HepG2 (cell line): ENCODE data around the gene SLC38A2. TPM values are rescaled to one million over a fixed set of nuclear protein-coding genes. Genes with fewer than 3 reads are reported as not detected.

ENCODE experiments used
- CENPX ChIP-seq: sonication (generic); formaldehyde crosslinking; IDR thresholded peaks from 2 replicates; pipeline ENCODE4 v1.9.0; 2021; ENCODE audit warnings: mild to moderate bottlenecking, missing genetic modification reagents, moderate library complexity
- ETS1 ChIP-seq: sonication (generic); formaldehyde crosslinking; IDR thresholded peaks from 2 replicates; pipeline ENCODE4 v1.4.0; 2020; ENCODE audit warnings: missing genetic modification reagents
- ISX ChIP-seq: sonication (generic); formaldehyde crosslinking; conservative IDR thresholded peaks from 2 replicates; pipeline ENCODE4 v1.5.0; 2020; ENCODE audit warnings: missing genetic modification reagents
- MATR3 ChIP-seq: sonication (generic); formaldehyde crosslinking; IDR thresholded peaks from 2 replicates; pipeline ENCODE4 v1.4.0; 2020; ENCODE audit warnings: missing genetic modification reagents
- MTF2 ChIP-seq: sonication (generic); formaldehyde crosslinking; IDR thresholded peaks from 2 replicates; pipeline ENCODE4 v1.5.0; 2020; ENCODE audit warnings: missing genetic modification reagents, borderline replicate concordance
- PCBP2 ChIP-seq: fragments of 200-400 bp; formaldehyde crosslinking; optimal IDR thresholded peaks from 2 replicates; pipeline ENCODE3; 2018; ENCODE audit warnings: low read length, low read depth; ENCODE audit not compliant: poor library complexity, severe bottlenecking
- POLR2A ChIP-seq, 2 experiments: IDR thresholded peaks; 2 replicates each; pipeline ENCODE4 v1.6.1; 2011; ENCODE audit warnings: low read depth in 2 of 2, low read length in 2 of 2, mild to moderate bottlenecking in 1 of 2, moderate library complexity in 1 of 2; ENCODE audit not compliant: insufficient read depth in 1 of 2
- SP140L ChIP-seq: sonication (generic); formaldehyde crosslinking; IDR thresholded peaks from 2 replicates; pipeline ENCODE4 v1.4.0; 2020; ENCODE audit warnings: missing genetic modification reagents, borderline replicate concordance
- YY1 ChIP-seq: IDR thresholded peaks from 2 replicates; pipeline ENCODE4 v1.6.1; 2011; ENCODE audit warnings: low read length, low read depth, moderate library complexity, mild to moderate bottlenecking; ENCODE audit not compliant: insufficient read depth, insufficient replicate concordance
- ZMYM2 ChIP-seq: sonication (generic); formaldehyde crosslinking; IDR thresholded peaks from 2 replicates; pipeline ENCODE4 v1.8.0; 2022; ENCODE audit warnings: mild to moderate bottlenecking, missing genetic modification reagents
- ZNF468 ChIP-seq: sonication (generic); formaldehyde crosslinking; IDR thresholded peaks from 2 replicates; pipeline ENCODE4 v1.8.0; 2022; ENCODE audit warnings: mild to moderate bottlenecking, moderate library complexity, missing genetic modification reagents
- ZNF609 ChIP-seq: sonication (generic); formaldehyde crosslinking; IDR thresholded peaks from 2 replicates; pipeline ENCODE4 v1.4.0; 2020; ENCODE audit warnings: mild to moderate bottlenecking, missing genetic modification reagents, borderline replicate concordance
- polyA plus RNA-seq, 8 experiments: library from polyadenylated mRNA; depleted of rRNA in 3 of 8; stranded (reverse) in 7 of 8; unstranded in 1 of 8; fragments of >200 nt; fragmentation: Illumina TruSeq in 4 of 8; extraction: Trizol in 4 of 8; gene quantifications; 2 replicates each; pipeline versions ENCODE4 v1.2.1 to v1.2.3, GENCODE V29; 2011 to 2016; ENCODE audit warnings: low read depth in 4 of 8, missing spikeins in 1 of 8, mixed read lengths in 1 of 8; ENCODE audit not compliant: insufficient read depth in 1 of 8
- total RNA-seq, 5 experiments: library from RNA; depleted of rRNA; stranded (reverse); fragments of >200 nt; fragmentation: Illumina TruSeq; extraction: Trizol; gene quantifications; 2 replicates each; pipeline ENCODE4 v1.2.3, GENCODE V29; 2016; ENCODE audit warnings: low read depth in 1 of 5
- TF ChIP-seq, protein P1 (sequence below): sonication (generic); formaldehyde crosslinking; IDR thresholded peaks from 2 replicates; pipeline ENCODE4 v1.4.0; 2020; ENCODE audit warnings: missing genetic modification reagents; ENCODE audit errors: not compliant biosample characterization
- TF ChIP-seq, protein P2 (sequence below): sonication (generic); formaldehyde crosslinking; IDR thresholded peaks from 2 replicates; pipeline ENCODE4 v1.4.0; 2020; ENCODE audit warnings: missing genetic modification reagents

Gene SLC38A2
- total and polyA plus RNA-seq, 2 of the 13 experiments (the other 11 are each of a cell fraction or from before 2014, with no cell fraction given) = 368 to 880 TPM

DNA sequence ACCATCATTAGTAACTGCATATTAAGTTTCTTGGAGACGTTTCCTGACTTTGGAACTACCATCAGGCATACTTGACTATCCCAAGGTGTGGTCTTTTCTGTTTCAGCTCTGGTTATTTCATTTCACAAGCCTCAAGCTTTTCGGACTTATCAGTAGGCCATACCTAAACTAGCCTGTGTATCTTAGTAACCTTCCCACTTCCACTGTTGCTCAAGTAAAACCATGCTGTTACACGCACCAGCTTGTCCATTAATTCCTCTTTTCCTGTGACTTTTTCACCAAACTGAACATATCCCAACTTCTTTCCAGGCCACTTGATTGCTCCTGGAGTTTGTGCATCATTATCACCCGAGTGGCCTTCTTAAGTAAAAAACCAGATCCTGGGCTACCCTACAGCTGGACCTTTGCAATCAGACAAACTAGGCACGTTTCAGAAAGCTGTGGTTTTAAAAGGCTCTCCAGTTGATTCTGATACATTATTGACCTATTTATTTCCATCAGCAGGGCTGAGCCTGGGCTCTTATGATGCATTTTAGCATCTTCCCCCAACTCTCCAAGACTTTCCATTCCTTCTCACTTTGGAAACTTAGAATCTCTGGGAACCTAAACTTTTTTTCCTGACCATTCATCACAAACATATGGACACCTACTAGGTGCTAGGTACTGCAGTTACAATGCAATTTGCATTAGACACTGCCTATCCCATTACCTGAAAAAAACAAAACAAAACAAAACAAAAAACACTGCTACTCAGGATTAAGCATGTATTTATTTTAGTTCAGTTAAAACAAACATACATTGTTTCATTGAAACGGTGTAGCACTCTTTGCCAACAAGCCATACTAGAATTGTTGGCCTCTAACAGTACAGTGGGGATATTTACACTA, 14.9 kb downstream of the SLC38A2 start (continued):
- TF ChIP-seq MATR3 (CRISPR knock-in tag) (no peak), ETS1 (CRISPR knock-in tag) (no peak), ISX (CRISPR knock-in tag) (no peak), MTF2 (no peak), ZNF468 (no peak), CENPX (CRISPR knock-in tag) (no peak), ZMYM2 (CRISPR knock-in tag) (no peak), ZNF609 (CRISPR knock-in tag) (no peak), POLR2A (IDR thresholded peaks at IDR 0.05; ENCODE audit: insufficient read depth in 1 of 2, low read depth in 2 of 2, low read length in 2 of 2) (peak; percentile 71 to 89), PCBP2 (no peak), SP140L (CRISPR knock-in tag) (no peak), YY1 (no peak)
- TF ChIP-seq, protein P1, sequence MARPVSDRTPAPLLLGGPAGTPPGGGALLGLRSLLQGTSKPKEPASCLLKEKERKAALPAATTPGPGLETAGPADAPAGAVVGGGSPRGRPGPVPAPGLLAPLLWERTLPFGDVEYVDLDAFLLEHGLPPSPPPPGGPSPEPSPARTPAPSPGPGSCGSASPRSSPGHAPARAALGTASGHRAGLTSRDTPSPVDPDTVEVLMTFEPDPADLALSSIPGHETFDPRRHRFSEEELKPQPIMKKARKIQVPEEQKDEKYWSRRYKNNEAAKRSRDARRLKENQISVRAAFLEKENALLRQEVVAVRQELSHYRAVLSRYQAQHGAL (CRISPR knock-in tag) = peak; percentile 22
- TF ChIP-seq, protein P2, sequence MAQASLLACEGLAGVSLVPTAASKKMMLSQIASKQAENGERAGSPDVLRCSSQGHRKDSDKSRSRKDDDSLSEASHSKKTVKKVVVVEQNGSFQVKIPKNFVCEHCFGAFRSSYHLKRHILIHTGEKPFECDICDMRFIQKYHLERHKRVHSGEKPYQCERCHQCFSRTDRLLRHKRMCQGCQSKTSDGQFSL (CRISPR knock-in tag) = no peak
